ENCODE measurements around the gene TRIM15. TPM values are rescaled to one million over a fixed set of nuclear protein-coding genes. Genes with fewer than 3 reads are reported as not detected.

TRIM15 gene
- total RNA-seq, 1 donor: not detected

GRCh38 chr6:30152016-30152673 lies 11.2 kb upstream of the TRIM15 start:
- TF ChIP-seq CTCF (IDR thresholded peaks at IDR 0.05; ENCODE audit: insufficient read depth, low read depth, low read length): no peak
- DNase-seq (ENCODE audit: low read depth): no peak
- no peak overlapping the region for H3K4me3 ChIP-seq (ENCODE audit: low read depth, low read length)

GRCh38 chr6:30152910-30153610 lies 10.3 kb upstream of the TRIM15 start:
- H3K4me3 ChIP-seq (ENCODE audit: low read depth, low read length): no peak overlapping the region
- TF ChIP-seq CTCF (IDR thresholded peaks at IDR 0.05; ENCODE audit: insufficient read depth, low read depth, low read length): no peak
- no peak for DNase-seq (ENCODE audit: low read depth)

- TF ChIP-seq CTCF (IDR thresholded peaks at IDR 0.05; ENCODE audit: insufficient read depth, low read depth, low read length): no peak
- H3K4me3 ChIP-seq (ENCODE audit: low read depth, low read length): no peak overlapping the region
- DNase-seq (ENCODE audit: low read depth): no peak
These were observed 9.3 kb upstream of the TRIM15 start for GRCh38 chr6:30154061-30154460.

- no peak overlapping the region for H3K4me3 ChIP-seq (ENCODE audit: low read depth, low read length)
- peak; percentile 37 for DNase-seq (ENCODE audit: low read depth)
- TF ChIP-seq CTCF (IDR thresholded peaks at IDR 0.05; ENCODE audit: insufficient read depth, low read depth, low read length): no peak
These were observed 8.4 kb upstream of the TRIM15 start for GRCh38 chr6:30154709-30155519.

DNA sequence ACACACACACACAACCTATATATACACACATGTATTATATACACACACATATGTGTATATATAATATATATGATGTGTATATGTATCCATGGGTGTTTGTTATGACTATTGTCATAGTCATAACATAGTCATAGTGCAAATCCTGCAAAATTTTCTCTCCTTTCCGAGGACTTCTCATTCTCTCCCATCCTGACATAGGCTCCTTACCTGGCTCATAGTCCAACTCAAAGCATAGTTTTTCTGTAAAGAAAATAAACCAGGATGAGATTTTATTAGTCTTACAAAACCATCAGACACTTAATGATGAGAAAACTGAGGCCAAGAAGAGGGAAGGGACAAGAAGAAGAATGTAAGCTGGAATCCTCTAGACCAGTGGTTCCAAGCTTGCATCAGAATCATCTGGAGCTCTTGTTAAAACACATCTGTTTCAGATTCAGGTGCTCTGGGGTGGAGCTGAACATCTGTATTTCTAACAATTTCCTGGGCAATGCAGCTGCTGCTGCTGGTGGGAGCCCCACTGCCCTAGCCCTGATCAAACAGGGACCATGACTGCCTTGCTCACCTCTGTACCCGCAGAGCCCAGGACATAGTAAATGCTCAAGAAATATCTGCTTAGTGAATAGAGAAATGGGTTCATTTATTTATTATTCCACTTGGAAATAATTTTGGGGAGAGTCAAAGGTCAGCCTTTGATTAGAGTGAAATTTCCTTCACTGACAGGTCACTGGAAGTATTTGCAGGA lies 7.7 kb upstream of the TRIM15 start:
- no peak for TF ChIP-seq CTCF (IDR thresholded peaks at IDR 0.05; ENCODE audit: insufficient read depth, low read depth, low read length)
- no peak overlapping the region for H3K4me3 ChIP-seq (ENCODE audit: low read depth, low read length)
- peak; percentile 14 for DNase-seq (ENCODE audit: low read depth)

DNA sequence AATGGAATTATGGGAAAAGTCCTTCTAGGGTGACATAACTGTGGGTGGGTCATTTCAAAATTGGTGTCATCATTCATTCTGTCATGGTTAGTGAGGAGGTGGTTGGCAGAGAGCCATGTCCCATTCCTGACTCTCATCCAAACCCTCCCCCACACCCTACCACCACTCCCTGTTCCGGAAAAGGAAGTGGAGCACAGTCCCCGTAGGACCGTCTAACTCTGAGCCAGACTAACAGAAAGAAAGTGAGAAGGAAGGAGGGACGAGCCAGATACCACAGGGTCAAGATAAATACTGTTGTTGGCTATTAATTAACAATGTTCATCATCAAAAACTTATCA lies 7.1 kb upstream of the TRIM15 start:
- no peak for TF ChIP-seq CTCF (IDR thresholded peaks at IDR 0.05; ENCODE audit: insufficient read depth, low read depth, low read length)
- peak; percentile 11 for DNase-seq (ENCODE audit: low read depth)
- H3K4me3 ChIP-seq (ENCODE audit: low read depth, low read length): no peak overlapping the region

All from fibroblast of villous mesenchyme (primary cell).